Fibroblast of villous mesenchyme (primary cell): ENCODE results near the gene NPAS2. TPM values are rescaled to one million over a fixed set of nuclear protein-coding genes. Genes with fewer than 3 reads are reported as not detected.

Experiments
- DNase-seq: peaks from one replicate; pipeline ENCODE4 v3.0.0-alpha.2; 2010; ENCODE audit warnings: low read depth
- H3K4me3 ChIP-seq: 2 replicates; pipeline ENCODE4 v1.5.1; 2011; ENCODE audit warnings: low read depth, mild to moderate bottlenecking, low read length
- CTCF ChIP-seq: IDR thresholded peaks from 2 replicates; pipeline ENCODE4 v1.5.1; 2012; ENCODE audit warnings: low read depth, mild to moderate bottlenecking, low read length; ENCODE audit not compliant: insufficient read depth
- total RNA-seq: library from RNA; depleted of rRNA; stranded (reverse); fragments of >200 nt; gene quantifications from 2 replicates; pipeline ENCODE4 v1.2.3, GENCODE V29; 2012

NPAS2 gene
- total RNA-seq, 1 donor, result 17.3 TPM

GRCh38 chr2:100944617-100945432 lies 124.9 kb downstream of the NPAS2 start:
- no peak for DNase-seq
- no peak for TF ChIP-seq CTCF
- no peak overlapping the region for H3K4me3 ChIP-seq

DNA sequence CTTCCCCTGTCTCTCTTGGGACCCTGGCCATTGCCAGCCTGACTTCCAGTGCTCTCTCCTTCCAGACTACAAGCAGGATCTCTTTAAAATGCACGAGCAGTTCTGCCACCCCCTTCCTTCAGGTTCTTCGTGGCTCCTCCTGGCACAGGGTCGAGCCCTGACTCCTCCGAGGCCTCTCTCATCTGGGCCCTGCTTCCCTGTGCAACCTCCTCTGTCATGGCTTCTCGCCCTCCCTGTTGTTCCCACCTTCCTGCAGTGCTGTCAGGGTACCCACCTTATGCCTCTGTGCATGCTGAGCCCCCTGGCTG lies 125.4 kb downstream of the NPAS2 start:
- no peak overlapping the region for H3K4me3 ChIP-seq
- no peak for DNase-seq

GRCh38 chr2:100945930-100946607 lies 126.1 kb downstream of the NPAS2 start:
- TF ChIP-seq CTCF, result no peak
- H3K4me3 ChIP-seq, result no peak overlapping the region
- DNase-seq, result no peak

More for the DNA sequence above, 125.4 kb downstream of the NPAS2 start:
- no peak for TF ChIP-seq CTCF

- no peak for DNase-seq
- TF ChIP-seq CTCF, result no peak
- H3K4me3 ChIP-seq, result no peak overlapping the region
Observed at GRCh38 chr2:100948942-100949811, 129.2 kb downstream of the NPAS2 start.

DNA sequence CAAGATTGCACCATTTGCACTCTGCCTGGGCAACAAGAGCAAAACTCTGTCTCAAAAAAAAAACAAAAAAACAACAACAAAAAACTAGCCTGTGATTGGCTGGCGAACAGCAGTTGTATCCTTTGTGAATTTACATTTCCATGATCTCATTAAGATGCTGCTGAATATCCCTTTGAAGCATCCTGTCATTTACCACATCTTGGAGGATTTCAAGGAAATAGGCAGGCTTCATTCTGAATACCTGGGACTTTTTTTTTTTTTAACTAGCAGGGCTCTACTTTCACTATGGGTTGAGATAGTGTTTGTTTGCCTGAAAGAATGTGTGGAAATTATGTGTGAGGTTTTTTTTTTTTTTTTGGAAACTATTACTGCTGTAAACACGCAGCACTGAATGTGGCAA lies 132.6 kb downstream of the NPAS2 start:
- DNase-seq, result no peak
- no peak overlapping the region for H3K4me3 ChIP-seq
- TF ChIP-seq CTCF, result no peak

- TF ChIP-seq CTCF, result no peak
- no peak overlapping the region for H3K4me3 ChIP-seq
- no peak for DNase-seq
Observed at GRCh38 chr2:100953406-100954043, 133.6 kb downstream of the NPAS2 start.
